Mucosa of stomach (tissue), 1 donor: ENCODE data around the gene DEK.

Source experiments
- H3K27me3 ChIP-seq: one replicate; pipeline ENCODE4 v1.7.0; 2013; ENCODE audit warnings: mild to moderate bottlenecking, low read length; ENCODE audit not compliant: control insufficient read depth, insufficient read depth
- H3K36me3 ChIP-seq: one replicate; pipeline ENCODE4 v1.7.0; 2013; ENCODE audit warnings: low read length; ENCODE audit not compliant: control insufficient read depth, insufficient read depth
- H3K4me1 ChIP-seq: one replicate; pipeline ENCODE4 v1.7.0; 2013; ENCODE audit warnings: mild to moderate bottlenecking, low read length; ENCODE audit not compliant: control insufficient read depth, insufficient read depth
- H3K4me3 ChIP-seq: one replicate; pipeline ENCODE4 v1.7.0; 2013; ENCODE audit warnings: low read length
- H3K9ac ChIP-seq: one replicate; pipeline ENCODE4 v1.7.0; 2013; ENCODE audit warnings: mild to moderate bottlenecking, low read length, moderate library complexity
- H3K9me3 ChIP-seq: one replicate; pipeline ENCODE4 v1.7.0; 2013; ENCODE audit warnings: mild to moderate bottlenecking, low read length, moderate library complexity; ENCODE audit not compliant: control insufficient read depth
- donor health status: Pancreatic carcinoma.

The DEK gene

DNA sequence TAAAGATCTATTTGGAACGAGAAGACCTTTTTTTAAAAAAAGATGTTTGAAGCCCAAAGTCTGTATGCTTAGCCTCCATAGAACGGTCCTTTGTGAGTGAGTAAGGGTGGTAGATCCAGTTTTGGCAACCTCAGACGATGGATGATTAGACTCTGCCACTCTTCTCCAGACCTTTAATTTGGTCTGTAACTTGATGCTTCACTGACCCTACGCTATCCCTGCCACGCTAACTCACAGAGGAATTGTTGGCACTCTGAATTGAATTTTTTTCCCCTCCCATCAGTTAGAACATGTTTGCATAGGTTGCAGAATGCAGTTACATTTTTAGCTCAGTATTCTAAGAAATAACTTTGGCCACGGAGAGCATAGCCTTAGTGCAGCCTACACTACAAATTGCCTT, 15.8 kb upstream of the DEK start:
- no peaks in the 10 kb centered on the region for H3K36me3 ChIP-seq
- no peak overlapping the region for H3K9ac ChIP-seq
- no peaks in the 10 kb centered on the region for H3K4me1 ChIP-seq
- peaks cover 33% of the 10 kb centered on the region for H3K27me3 ChIP-seq
- no peaks in the 10 kb centered on the region for H3K9me3 ChIP-seq
- H3K4me3 ChIP-seq = no peak overlapping the region

DNA sequence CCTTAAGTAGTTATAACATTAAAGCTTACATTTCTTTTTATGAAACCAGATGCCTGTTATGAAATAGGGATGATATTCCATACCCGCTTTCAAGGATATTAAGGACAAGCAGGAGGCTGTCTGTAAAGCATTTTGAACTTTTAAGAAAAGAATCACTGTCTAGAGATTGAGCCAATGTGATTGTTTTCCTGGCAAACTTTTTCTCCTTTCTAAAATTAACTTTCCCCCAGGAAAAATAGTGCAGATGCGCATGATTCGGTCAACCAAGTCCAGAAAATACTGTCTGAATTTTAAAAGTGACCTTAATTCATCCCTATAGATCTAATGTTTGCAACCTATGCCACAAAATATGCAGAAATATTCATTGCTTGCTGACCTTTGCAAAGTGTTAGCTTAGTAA, 15.1 kb upstream of the DEK start:
- peaks cover 33% of the 10 kb centered on the region for H3K27me3 ChIP-seq
- no peak overlapping the region for H3K9ac ChIP-seq

DNA sequence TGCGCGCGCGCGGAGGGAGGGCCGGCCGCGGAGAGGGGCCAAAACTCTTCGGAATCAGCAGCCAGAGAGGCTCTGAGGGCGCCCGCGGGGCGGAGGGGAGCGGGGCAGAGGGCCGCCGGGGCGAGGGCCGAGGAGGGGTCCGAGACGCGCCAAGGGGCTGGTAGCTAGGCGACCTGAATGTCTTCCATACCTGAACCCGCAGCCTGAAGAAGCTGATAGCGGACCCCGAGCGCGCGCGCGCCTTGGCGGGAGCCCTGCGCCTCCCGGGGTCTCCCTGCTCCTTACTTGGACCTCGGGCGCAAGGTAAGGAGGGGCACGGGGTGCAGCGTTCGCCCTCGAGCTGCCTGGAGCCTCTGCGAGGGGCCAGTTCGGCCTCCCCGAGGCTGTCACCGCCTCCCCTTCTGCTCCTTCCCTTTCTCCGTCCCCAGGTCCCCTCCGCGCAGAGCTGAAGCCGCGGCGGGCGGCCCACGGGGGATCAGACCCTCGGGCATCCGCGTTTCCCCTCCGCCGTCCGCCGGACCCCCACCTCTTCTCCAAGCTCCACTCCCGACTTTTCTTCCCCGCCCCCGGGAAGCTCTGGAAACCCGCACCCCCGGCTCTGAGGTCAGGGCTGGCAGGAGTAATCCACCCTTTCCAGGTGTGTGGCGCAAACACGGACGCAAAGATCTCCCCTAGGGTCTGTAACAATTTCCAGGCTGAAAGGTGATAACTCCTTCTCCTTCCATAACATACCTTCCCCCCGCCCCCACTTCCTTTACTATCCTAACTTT, 13.1 kb upstream of the DEK start:
- Histone ChIP-seq H3K4me3 (no peak overlapping the region), H3K27me3 (peaks cover 33% of the 10 kb centered on the region), H3K36me3 (no peaks in the 10 kb centered on the region), H3K9ac (no peak overlapping the region), H3K4me1 (no peaks in the 10 kb centered on the region), H3K9me3 (no peaks in the 10 kb centered on the region)

More for the DNA sequence above, 15.1 kb upstream of the DEK start:
- H3K9me3 ChIP-seq = no peaks in the 10 kb centered on the region
- H3K4me1 ChIP-seq = no peaks in the 10 kb centered on the region
- H3K36me3 ChIP-seq = no peaks in the 10 kb centered on the region
- no peak overlapping the region for H3K4me3 ChIP-seq

DNA sequence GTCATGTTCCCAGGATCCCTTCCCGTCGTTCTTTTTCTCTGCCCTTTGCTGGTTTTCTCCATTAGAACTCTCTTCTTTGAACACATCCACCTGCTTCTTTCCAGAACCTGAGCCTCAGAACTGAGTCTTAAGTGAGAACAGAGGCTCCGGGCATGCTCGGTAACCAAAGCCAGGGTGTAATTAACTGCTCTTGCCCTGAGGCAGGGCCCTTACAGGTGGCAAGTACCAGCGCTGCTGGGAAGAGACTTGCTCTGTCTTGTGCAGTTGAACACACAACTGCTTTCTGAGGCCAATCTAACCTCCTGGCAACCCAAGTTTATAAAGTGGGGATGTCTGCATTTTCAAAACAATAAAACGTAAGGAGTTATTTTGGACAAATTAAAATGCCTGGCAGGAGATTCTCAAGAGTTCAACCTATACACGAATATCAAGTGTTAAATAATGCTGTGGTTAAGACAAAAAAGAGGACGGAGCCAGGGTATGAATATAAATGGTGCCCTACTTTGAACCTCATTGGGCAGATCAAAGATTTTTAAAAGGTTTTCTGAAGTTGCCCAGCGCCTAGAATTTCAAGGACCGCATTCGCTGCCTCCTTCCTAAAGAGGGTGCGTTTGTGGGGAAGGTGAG, 12.4 kb upstream of the DEK start:
- H3K36me3 ChIP-seq = no peaks in the 10 kb centered on the region
- H3K27me3 ChIP-seq = peaks cover 33% of the 10 kb centered on the region
- no peaks in the 10 kb centered on the region for H3K4me1 ChIP-seq
- no peaks in the 10 kb centered on the region for H3K9me3 ChIP-seq
- H3K9ac ChIP-seq = no peak overlapping the region
- H3K4me3 ChIP-seq = no peak overlapping the region

DNA sequence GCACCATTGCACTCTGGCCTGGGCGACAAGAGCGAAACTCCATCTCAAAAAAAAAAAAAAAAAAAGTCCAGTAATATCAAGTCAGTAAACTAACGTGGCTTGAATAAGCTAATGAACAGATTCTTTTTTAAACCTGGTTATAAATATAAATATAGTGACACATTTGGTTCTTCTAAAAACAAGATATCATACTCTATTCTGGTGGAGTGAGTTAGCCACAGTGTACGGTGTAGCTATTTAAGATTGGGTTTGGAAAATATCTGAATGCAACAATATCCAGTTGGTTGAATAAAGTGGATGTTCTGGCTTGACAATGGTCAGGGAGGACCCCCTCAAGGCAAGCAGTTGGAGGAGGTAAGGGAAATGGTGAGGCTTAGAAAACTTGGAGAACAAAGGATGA, 5.9 kb upstream of the DEK start:
- Histone ChIP-seq H3K4me1 (peaks cover under 1% of the 10 kb centered on the region), H3K27me3 (peaks cover under 1% of the 10 kb centered on the region), H3K9ac (no peak overlapping the region), H3K4me3 (no peak overlapping the region), H3K36me3 (no peaks in the 10 kb centered on the region), H3K9me3 (no peaks in the 10 kb centered on the region)

DNA sequence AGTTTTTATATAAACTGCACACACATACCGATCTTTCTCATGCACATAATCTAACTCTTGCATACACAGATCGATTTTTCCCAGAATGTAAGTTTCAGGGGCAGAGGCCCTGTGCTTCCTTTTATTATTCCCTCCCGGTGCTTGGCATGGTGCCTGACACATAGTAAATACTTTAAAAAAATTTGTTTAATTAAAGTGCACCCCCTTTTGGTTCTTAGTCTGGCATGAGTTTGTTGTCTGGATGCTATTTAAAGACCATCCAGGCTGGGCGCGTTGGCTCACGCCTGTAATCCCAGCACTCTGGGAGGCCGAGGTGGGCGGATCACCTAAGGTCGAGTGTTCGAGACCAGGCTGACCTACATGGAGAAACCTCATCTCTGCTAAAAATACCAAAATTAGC, 5.4 kb upstream of the DEK start:
- peaks cover 6% of the 10 kb centered on the region for H3K4me1 ChIP-seq
- no peak overlapping the region for H3K4me3 ChIP-seq
- H3K9ac ChIP-seq = no peak overlapping the region
- no peaks in the 10 kb centered on the region for H3K27me3 ChIP-seq
- no peaks in the 10 kb centered on the region for H3K36me3 ChIP-seq
- no peaks in the 10 kb centered on the region for H3K9me3 ChIP-seq

DNA sequence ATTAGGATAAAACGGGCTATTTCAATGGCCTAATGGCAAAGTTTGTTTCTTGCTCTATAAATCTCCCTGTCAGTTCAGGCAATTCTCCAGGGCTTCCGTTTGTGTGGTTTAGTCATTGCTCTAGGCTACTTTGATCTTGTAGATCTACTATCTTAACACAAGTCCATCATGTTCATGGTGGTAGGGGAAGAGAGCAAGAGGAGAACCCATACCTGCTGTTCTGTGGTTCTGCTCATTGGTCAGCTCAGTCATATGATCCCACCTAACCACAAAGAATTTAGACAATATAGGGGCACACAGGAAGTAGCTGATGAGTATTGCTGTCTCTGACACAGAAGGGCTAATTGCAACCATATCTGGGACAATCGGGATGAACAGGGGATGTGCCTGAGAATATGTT, 4.9 kb upstream of the DEK start:
- peaks cover 6% of the 10 kb centered on the region for H3K4me1 ChIP-seq
- H3K27me3 ChIP-seq = no peaks in the 10 kb centered on the region
- no peaks in the 10 kb centered on the region for H3K36me3 ChIP-seq
- no peaks in the 10 kb centered on the region for H3K9me3 ChIP-seq
- no peak overlapping the region for H3K4me3 ChIP-seq
- no peak overlapping the region for H3K9ac ChIP-seq

DNA sequence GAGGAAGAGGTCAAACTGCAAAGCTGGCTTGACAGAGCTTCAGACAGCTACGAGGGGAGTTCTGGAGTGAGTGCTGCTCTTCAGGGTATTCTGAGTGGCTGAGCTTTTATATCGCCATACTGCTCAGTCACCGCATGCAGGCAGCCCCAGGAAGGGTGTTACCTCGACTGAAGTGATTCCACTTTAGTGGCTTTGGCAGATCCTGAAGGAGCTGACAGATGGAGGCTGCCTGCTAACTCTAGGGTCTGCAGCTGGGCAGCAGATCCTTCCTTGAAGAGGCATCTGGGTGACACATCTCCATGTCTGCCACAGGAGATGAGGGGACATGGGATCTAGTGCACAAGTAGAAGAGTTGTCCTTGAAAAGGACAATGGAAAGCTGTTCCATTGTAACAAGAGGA, 3.7 kb upstream of the DEK start:
- H3K4me1 ChIP-seq = peaks cover 6% of the 10 kb centered on the region
- H3K9ac ChIP-seq = no peak overlapping the region
- H3K4me3 ChIP-seq = no peak overlapping the region
- H3K9me3 ChIP-seq = no peaks in the 10 kb centered on the region
- H3K27me3 ChIP-seq = no peaks in the 10 kb centered on the region
- H3K36me3 ChIP-seq = no peaks in the 10 kb centered on the region

DNA sequence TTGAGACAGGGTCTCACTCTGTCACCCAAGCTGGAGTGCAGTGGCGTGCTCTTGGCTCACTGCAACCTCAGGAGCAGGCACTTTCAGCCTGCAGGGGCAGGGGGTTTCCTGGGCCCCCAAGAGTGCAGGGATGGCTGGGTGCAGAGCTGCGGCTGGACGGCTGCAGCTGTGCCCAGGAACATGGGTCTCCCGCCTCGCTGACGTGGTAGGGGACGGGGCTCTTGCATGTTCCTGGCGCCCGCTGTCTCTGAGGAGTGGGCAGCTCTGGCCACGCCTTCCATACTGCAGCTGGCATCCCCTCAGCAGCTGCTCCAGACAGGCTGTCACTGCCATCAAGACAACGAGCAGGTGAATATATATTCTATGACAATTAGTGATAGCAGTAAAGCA, 2.2 kb upstream of the DEK start:
- Histone ChIP-seq H3K36me3 (no peaks in the 10 kb centered on the region), H3K4me1 (peaks cover 15% of the 10 kb centered on the region), H3K9me3 (no peaks in the 10 kb centered on the region), H3K27me3 (no peaks in the 10 kb centered on the region), H3K9ac (no peak overlapping the region), H3K4me3 (no peak overlapping the region)

DNA sequence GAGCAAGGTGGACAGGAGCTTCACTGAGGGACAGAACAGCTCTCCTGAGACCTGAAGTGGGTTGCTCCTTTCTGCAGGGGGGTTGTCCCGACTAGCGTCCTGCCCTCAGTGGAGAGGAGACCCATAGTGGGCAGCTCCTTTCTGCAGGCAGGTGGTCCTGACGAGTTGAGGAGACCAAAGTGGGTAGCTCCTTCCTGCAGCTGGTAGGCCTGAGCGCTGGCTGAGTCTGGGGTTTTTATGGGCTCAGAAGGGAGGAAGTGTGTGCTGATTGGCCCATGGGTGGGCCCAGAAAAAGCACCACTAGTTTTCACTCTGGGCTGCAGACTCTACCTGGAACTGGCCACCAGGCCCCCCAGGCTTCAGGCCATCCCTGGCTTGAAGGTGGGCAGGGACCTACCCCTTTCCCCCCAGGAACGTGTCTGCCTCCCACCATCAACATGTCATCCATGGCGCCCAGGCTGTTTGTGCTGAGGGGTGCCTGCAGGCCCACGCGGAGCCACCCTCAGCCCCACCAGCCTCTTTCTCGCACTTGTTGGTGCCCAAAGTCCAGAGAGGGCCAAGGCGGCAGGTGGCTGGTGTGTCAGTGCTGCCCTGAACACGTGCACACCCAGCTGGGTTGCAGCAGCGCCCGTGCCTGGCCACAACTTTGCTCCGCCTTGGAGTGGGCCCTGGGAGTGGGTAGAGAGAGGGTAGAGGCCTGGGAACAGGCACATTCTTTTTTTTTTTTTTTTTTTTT, 1.6 kb upstream of the DEK start:
- Histone ChIP-seq H3K4me1 (peaks cover 18% of the 10 kb centered on the region), H3K36me3 (no peaks in the 10 kb centered on the region), H3K4me3 (no peak overlapping the region), H3K9me3 (no peaks in the 10 kb centered on the region), H3K27me3 (no peaks in the 10 kb centered on the region), H3K9ac (no peak overlapping the region)

DNA sequence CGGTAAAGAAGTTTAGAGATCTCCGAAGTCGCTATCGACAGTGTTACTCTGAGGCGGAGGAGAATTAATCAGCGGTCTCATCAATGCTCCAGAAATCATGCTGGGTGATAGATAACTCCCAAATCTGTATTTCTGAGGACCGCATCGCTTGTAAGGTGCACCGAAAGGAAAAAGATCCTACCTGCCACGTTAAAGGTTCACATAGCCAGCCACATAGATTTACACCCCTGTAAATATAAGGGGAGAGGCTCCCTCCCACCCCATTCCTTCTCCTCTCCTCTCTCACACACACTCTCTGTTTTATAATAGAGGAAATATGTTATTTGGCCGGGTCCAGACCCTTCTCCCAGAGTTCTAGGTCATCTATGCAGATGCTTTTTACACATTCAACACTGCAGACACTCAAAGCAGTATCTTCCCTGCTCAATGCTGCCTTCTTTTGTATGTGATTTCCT, 620 bp upstream of the DEK start:
- H3K9ac ChIP-seq = peak overlapping the region; percentile 72
- H3K9me3 ChIP-seq = no peaks in the 10 kb centered on the region
- no peaks in the 10 kb centered on the region for H3K27me3 ChIP-seq
- H3K36me3 ChIP-seq = no peaks in the 10 kb centered on the region
- peaks cover 26% of the 10 kb centered on the region for H3K4me1 ChIP-seq
- peak overlapping the region; percentile 54 for H3K4me3 ChIP-seq
